BJ (cell line): Measurements from ENCODE around the gene ZBTB12. TPM values are rescaled to one million over a fixed set of nuclear protein-coding genes. Genes with fewer than 3 reads are reported as not detected.
A peak's percentile ranks its signal among the peaks of the same experiment; 100 is the strongest.
"Not testable (repeated sequence)": the region's sequence is repeated elsewhere in the genome, so short reads cannot be mapped to it uniquely, and the experiment has no call there.

ENCODE experiments used
- CTCF ChIA-PET: fragments of 350-600 bp; formaldehyde crosslinking; extraction: SDS; loops from one replicate; lab custom pipeline; 2021; ENCODE audit warnings: antibody characterized with exemption, inconsistent platforms; lab: Yijun Ruan, JAX
- POLR2A ChIA-PET: fragments of 300-600 bp; sonication (Branson Sonifier 250); formaldehyde crosslinking; extraction: SDS; loops from one replicate; lab custom pipeline; 2021; ENCODE audit warnings: antibody characterized with exemption; lab: Charles Lee
- DNase-seq: peaks from one replicate; pipeline ENCODE4 v3.0.0-alpha.2; 2011; ENCODE audit warnings: low read depth
- H3K27me3 ChIP-seq: 2 replicates; pipeline ENCODE4 v1.6.0; 2011; ENCODE audit warnings: low read length; ENCODE audit not compliant: control insufficient read depth, insufficient read depth
- H3K36me3 ChIP-seq: 2 replicates; pipeline ENCODE4 v1.5.1; 2011; ENCODE audit warnings: low read length; ENCODE audit not compliant: control insufficient read depth, insufficient read depth
- H3K4me3 ChIP-seq: 2 replicates; pipeline ENCODE4 v1.5.1; 2011; ENCODE audit warnings: low read depth, mild to moderate bottlenecking, control low read depth, low read length
- CTCF ChIP-seq: IDR thresholded peaks from 2 replicates; pipeline ENCODE4 v1.5.1; 2011; ENCODE audit warnings: low read depth, mild to moderate bottlenecking, control low read depth, inconsistent platforms, low read length, moderate library complexity; ENCODE audit not compliant: insufficient read depth
- polyA plus RNA-seq: library from polyadenylated mRNA; depleted of rRNA; stranded (reverse); fragments of >200 nt; gene quantifications from 2 replicates; pipeline ENCODE4 v1.2.3, GENCODE V29; 2011

ZBTB12 gene
- polyA plus RNA-seq, 1 experiment: 2.6 TPM

- no peak overlapping the region for H3K4me3 ChIP-seq
- no peak for DNase-seq
- CTCF ChIA-PET: interaction anchor here (1.0 to 4.2 kb wide), 5 partner anchors 10 to 52 kb away, joined by 3 to 35 read pairs (median 5); no protein-coding TSS in a partner anchor
- H3K27me3 ChIP-seq: peaks cover 1% of the 10 kb centered on the region
- POLR2A ChIA-PET: no interaction called here
- TF ChIP-seq CTCF: peak; percentile 16; the same call in 1 of the 2 replicates
- H3K36me3 ChIP-seq: no peaks in the 10 kb centered on the region
Observed at GRCh38 chr6:31940256-31940664, 38.4 kb upstream of the ZBTB12 start.

- TF ChIP-seq CTCF: no peak
- Histone ChIP-seq H3K27me3 (no peaks in the 10 kb centered on the region; the same call in 1 of the 2 replicates), H3K36me3 (no peaks in the 10 kb centered on the region), H3K4me3 (no peak overlapping the region)
- POLR2A ChIA-PET: no interaction called here
- CTCF ChIA-PET: interaction anchor here (1.1 to 1.5 kb wide), 3 partner anchors 12 to 24 kb away, joined by 3 read pairs; partner anchors contain the start of gene SKIC2
- no peak for DNase-seq
Observed at GRCh38 chr6:31935823-31936222, 33.9 kb upstream of the ZBTB12 start.

GRCh38 chr6:31935021-31935420 lies 33.1 kb upstream of the ZBTB12 start:
- Histone ChIP-seq H3K36me3 (no peaks in the 10 kb centered on the region), H3K27me3 (no peaks in the 10 kb centered on the region; the same call in 1 of the 2 replicates), H3K4me3 (no peak overlapping the region)
- POLR2A ChIA-PET: no interaction called here
- CTCF ChIA-PET: interaction anchor here (0.6 to 1.4 kb wide), 3 partner anchors 17 to 33 kb away, joined by 3 read pairs; partner anchors contain the start of gene SKIC2
- TF ChIP-seq CTCF: no peak
- no peak for DNase-seq

- Histone ChIP-seq H3K4me3 (no peak overlapping the region), H3K27me3 (no peaks in the 10 kb centered on the region; the same call in 1 of the 2 replicates), H3K36me3 (no peaks in the 10 kb centered on the region)
- no peak for DNase-seq
- no peak for TF ChIP-seq CTCF
- ChIA-PET POLR2A (no interaction called here), CTCF (no interaction called here)
Observed at GRCh38 chr6:31933537-31933936, 31.7 kb upstream of the ZBTB12 start.

GRCh38 chr6:31932137-31932536 lies 30.3 kb upstream of the ZBTB12 start:
- POLR2A ChIA-PET, H3K36me3 ChIP-seq, CTCF ChIA-PET: not testable (repeated sequence)

GRCh38 chr6:31930962-31931361 lies 29.1 kb upstream of the ZBTB12 start:
- DNase-seq: no peak
- H3K27me3 ChIP-seq: no peaks in the 10 kb centered on the region; the same call in 1 of the 2 replicates
- no peak for TF ChIP-seq CTCF
- no peak overlapping the region for H3K4me3 ChIP-seq
- POLR2A ChIA-PET: no interaction called here
- H3K36me3 ChIP-seq: no peaks in the 10 kb centered on the region
- CTCF ChIA-PET: interaction anchor here (2.0 kb wide), 2 partner anchors 9 to 21 kb away, joined by 5 to 7 read pairs; no protein-coding TSS in a partner anchor

More at GRCh38 chr6:31932137-31932536, 30.3 kb upstream of the ZBTB12 start:
- not testable (repeated sequence) for H3K27me3 ChIP-seq, H3K4me3 ChIP-seq, DNase-seq
